Loucy (cell line): Measurements from ENCODE around the gene MKLN1.

Experiments
- EZH2phosphoT487 ChIP-seq: fragments of 200-600 bp; IDR thresholded peaks from 2 replicates; pipeline ENCODE4 v1.6.1; 2018; ENCODE audit warnings: antibody characterized with exemption, mild to moderate bottlenecking, moderate library complexity, borderline replicate concordance
- TF ChIP-seq, protein P1 (sequence below): fragments of 200-600 bp; sonication (generic); conservative IDR thresholded peaks from 2 replicates; pipeline ENCODE4 v1.5.1; 2014; ENCODE audit warnings: mild to moderate bottlenecking, antibody characterized with exemption, low read length

DNA sequence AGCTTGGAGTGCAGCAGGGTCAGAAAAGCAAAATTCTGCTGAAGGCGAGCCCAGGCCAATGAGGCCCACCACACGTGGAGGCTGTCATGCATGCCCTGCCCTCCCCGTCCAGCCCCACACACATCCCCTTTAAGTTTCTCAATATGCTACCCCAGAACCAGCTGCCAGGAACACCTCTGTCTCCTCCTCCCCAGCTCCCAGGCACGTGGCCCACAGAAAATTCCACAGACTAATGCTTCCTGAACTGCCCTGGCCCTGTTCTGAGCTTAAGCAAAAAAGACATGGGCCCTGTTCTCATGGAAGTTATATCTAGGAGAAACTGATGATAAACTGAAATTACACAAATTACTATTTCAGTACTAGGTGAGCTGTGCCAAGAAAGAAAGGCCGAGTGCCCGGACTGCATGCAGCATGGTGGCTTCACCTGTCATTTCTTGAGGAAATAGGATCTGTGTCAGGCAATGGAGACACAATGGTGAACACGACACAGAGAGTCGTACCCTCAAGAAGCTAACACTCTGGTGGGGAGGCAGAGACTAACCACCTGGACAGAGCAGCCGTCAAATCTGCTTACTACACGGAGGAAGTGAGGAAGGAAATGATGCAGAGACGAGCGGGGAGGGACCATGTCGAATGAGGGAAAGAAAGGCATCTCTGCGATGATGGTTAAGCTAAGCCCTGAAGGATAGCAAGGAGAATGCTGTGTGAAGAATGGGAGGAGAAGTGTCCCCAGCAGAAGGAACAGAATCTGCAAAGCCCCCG, 184.3 kb downstream of the MKLN1 start:
- TF ChIP-seq, protein P1, sequence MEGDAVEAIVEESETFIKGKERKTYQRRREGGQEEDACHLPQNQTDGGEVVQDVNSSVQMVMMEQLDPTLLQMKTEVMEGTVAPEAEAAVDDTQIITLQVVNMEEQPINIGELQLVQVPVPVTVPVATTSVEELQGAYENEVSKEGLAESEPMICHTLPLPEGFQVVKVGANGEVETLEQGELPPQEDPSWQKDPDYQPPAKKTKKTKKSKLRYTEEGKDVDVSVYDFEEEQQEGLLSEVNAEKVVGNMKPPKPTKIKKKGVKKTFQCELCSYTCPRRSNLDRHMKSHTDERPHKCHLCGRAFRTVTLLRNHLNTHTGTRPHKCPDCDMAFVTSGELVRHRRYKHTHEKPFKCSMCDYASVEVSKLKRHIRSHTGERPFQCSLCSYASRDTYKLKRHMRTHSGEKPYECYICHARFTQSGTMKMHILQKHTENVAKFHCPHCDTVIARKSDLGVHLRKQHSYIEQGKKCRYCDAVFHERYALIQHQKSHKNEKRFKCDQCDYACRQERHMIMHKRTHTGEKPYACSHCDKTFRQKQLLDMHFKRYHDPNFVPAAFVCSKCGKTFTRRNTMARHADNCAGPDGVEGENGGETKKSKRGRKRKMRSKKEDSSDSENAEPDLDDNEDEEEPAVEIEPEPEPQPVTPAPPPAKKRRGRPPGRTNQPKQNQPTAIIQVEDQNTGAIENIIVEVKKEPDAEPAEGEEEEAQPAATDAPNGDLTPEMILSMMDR = no peak
- TF ChIP-seq EZH2phosphoT487 = no peak
